ENCODE measurements around the gene ACO2.

Gene ACO2

DNA sequence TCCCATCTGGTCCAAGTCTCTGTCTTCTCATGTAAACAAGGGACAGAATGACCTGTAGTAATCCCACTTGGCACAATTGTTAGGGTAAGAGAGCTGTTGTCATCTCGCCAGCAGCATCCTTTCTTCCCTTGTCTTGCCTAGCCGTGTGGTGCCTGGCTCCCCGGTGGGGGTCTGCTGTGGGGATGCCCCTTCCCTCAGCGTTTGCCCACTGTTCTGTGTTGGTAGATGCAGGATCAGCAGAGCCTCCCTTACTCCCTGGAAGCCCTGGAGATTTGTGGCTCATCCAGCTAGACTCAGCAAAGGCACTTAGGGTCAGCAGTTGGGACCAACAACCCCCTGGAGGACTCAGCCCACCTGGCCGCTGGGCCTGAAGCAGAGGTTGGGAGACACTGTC, 13.0 kb downstream of the ACO2 start:
- Histone ChIP-seq H3K4me1 (ENCODE audit: control insufficient read depth in 1 of 2, insufficient read depth in 2 of 2, low read length in 2 of 2) (peaks cover 0 to 3% of the 10 kb centered on the region in 2 experiments), H3K14ac (ENCODE audit: low read length) (no peak overlapping the region), H3K9me3 (ENCODE audit: insufficient read depth, low read depth, low read length) (no peaks in the 10 kb centered on the region), H4K91ac (ENCODE audit: low read depth, low read length) (no peak overlapping the region), H3K4me2 (ENCODE audit: low read length) (no peak overlapping the region), H3K9ac (ENCODE audit: low read length) (no peak overlapping the region), H2BK12ac (ENCODE audit: low read length) (no peak overlapping the region), H4K12ac (ENCODE audit: low read depth, low read length) (no peak overlapping the region), H3K27me3 (ENCODE audit: insufficient read depth, low read length) (no peaks in the 10 kb centered on the region), H2BK5ac (ENCODE audit: low read depth, low read length, poor library complexity) (no peak overlapping the region), H2BK120ac (ENCODE audit: insufficient read depth, low read length, poor library complexity) (no peak overlapping the region), H3K36me3 (ENCODE audit: control insufficient read depth in 1 of 2, insufficient read depth in 2 of 2, low read length in 2 of 2) (peaks cover 0 to 3% of the 10 kb centered on the region in 2 experiments), H4K8ac (ENCODE audit: low read depth, low read length) (no peak overlapping the region), H2AK5ac (ENCODE audit: low read length) (no peak overlapping the region), H3K4ac (ENCODE audit: low read depth, low read length) (peak overlapping the region; percentile 49), H2AFZ (ENCODE audit: insufficient read depth, low read length, poor library complexity) (no peak overlapping the region), H3K4me3 (ENCODE audit: low read depth, low read length) (no peak overlapping the region), H3K18ac (ENCODE audit: low read length) (peak overlapping the region; percentile 18), H3K79me1 (ENCODE audit: low read length) (no peaks in the 10 kb centered on the region), H3K27ac (ENCODE audit: low read depth, low read length) (no peak overlapping the region), H3K23ac (ENCODE audit: low read length) (no peak overlapping the region), H3K79me2 (ENCODE audit: control insufficient read depth, insufficient read depth, low read length, poor library complexity) (no peaks in the 10 kb centered on the region)
- no CpG with 5 or more reads among the region's 5 CpGs for WGBS (ENCODE audit: extremely low coverage, insufficient coverage, insufficient read length)
- no peak for DNase-seq

DNA sequence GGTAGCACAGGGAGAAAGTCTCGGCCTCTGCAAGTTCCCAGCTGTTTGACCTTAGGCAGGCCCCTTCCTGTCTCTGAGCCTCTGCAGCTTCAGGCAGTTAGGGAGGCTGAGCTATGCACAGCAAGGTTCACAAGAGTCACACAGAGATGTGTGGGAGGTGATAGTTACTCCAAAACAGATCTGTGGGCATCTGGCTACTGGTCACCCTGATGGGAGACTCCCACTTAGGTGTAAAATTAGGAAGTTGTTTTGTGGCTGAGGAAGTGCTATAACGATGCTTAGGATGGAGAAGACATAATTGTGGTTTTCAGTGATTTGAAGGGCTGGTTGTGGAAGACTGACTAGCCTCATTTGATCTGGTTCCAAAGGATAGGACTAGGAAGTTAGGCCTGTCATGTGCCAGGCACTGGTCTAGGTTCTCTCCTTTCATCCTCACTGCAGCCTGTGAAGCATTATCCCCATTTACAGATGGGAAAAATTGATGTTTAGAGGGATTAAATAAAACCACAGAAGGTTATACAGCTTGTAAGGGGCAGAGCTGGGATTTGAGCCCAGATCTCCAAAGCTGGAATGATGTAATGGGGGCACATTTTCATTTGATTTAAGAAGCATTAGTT, 13.5 kb downstream of the ACO2 start:
- no CpG with 5 or more reads among the region's 2 CpGs for WGBS (ENCODE audit: extremely low coverage, insufficient coverage, insufficient read length)
- no peak for DNase-seq
- Histone ChIP-seq H2AFZ (ENCODE audit: insufficient read depth, low read length, poor library complexity) (no peak overlapping the region), H3K23ac (ENCODE audit: low read length) (no peak overlapping the region), H2BK5ac (ENCODE audit: low read depth, low read length, poor library complexity) (no peak overlapping the region), H2AK5ac (ENCODE audit: low read length) (no peak overlapping the region), H3K79me2 (ENCODE audit: control insufficient read depth, insufficient read depth, low read length, poor library complexity) (no peaks in the 10 kb centered on the region), H3K79me1 (ENCODE audit: low read length) (no peaks in the 10 kb centered on the region), H3K18ac (ENCODE audit: low read length) (peak overlapping the region; percentile 18), H4K12ac (ENCODE audit: low read depth, low read length) (no peak overlapping the region), H3K36me3 (ENCODE audit: control insufficient read depth in 1 of 2, insufficient read depth in 2 of 2, low read length in 2 of 2) (peaks cover 0 to 2% of the 10 kb centered on the region in 2 experiments), H2BK12ac (ENCODE audit: low read length) (no peak overlapping the region), H2BK120ac (ENCODE audit: insufficient read depth, low read length, poor library complexity) (no peak overlapping the region), H3K14ac (ENCODE audit: low read length) (no peak overlapping the region), H3K4me2 (ENCODE audit: low read length) (no peak overlapping the region), H3K27me3 (ENCODE audit: insufficient read depth, low read length) (no peaks in the 10 kb centered on the region), H4K91ac (ENCODE audit: low read depth, low read length) (no peak overlapping the region), H4K8ac (ENCODE audit: low read depth, low read length) (no peak overlapping the region), H3K4me3 (ENCODE audit: low read depth, low read length) (no peak overlapping the region), H3K9me3 (ENCODE audit: insufficient read depth, low read depth, low read length) (no peaks in the 10 kb centered on the region), H3K4ac (ENCODE audit: low read depth, low read length) (no peak overlapping the region), H3K4me1 (ENCODE audit: control insufficient read depth in 1 of 2, insufficient read depth in 2 of 2, low read length in 2 of 2) (peaks cover 0 to 3% of the 10 kb centered on the region in 2 experiments), H3K27ac (ENCODE audit: low read depth, low read length) (no peak overlapping the region), H3K9ac (ENCODE audit: low read length) (no peak overlapping the region)

DNA sequence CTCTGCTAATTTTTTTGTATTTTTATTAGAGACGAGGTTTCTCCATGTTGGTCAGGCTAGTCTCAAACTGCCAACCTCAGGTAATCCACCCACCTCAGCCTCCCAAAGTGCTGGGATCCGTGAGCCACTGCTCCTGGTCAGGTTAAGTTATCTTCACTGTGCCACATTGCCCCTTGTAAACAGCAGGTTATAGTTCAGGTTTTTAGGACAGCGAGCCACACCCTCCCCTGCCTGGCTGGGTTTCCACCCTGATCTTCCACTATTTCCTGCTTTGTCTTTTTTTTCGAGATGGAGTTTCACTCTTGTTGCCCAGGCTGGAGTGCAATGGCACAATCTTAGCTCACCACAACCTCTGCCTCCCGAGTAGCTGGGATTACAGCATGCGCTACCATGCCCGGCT, 16.1 kb downstream of the ACO2 start:
- Histone ChIP-seq H2AK5ac (ENCODE audit: low read length) (no peak overlapping the region), H3K4ac (ENCODE audit: low read depth, low read length) (no peak overlapping the region), H3K9me3 (ENCODE audit: insufficient read depth, low read depth, low read length) (no peaks in the 10 kb centered on the region), H4K8ac (ENCODE audit: low read depth, low read length) (no peak overlapping the region), H4K12ac (ENCODE audit: low read depth, low read length) (no peak overlapping the region), H4K91ac (ENCODE audit: low read depth, low read length) (no peak overlapping the region), H2BK5ac (ENCODE audit: low read depth, low read length, poor library complexity) (no peak overlapping the region), H3K79me1 (ENCODE audit: low read length) (no peaks in the 10 kb centered on the region), H3K9ac (ENCODE audit: low read length) (no peak overlapping the region), H3K27me3 (ENCODE audit: insufficient read depth, low read length) (no peaks in the 10 kb centered on the region), H3K36me3 (ENCODE audit: control insufficient read depth in 1 of 2, insufficient read depth in 2 of 2, low read length in 2 of 2) (no peaks in the 10 kb centered on the region), H3K14ac (ENCODE audit: low read length) (no peak overlapping the region), H2BK12ac (ENCODE audit: low read length) (no peak overlapping the region), H2AFZ (ENCODE audit: insufficient read depth, low read length, poor library complexity) (no peak overlapping the region), H3K18ac (ENCODE audit: low read length) (no peak overlapping the region), H3K4me3 (ENCODE audit: low read depth, low read length) (no peak overlapping the region), H3K23ac (ENCODE audit: low read length) (no peak overlapping the region), H2BK120ac (ENCODE audit: insufficient read depth, low read length, poor library complexity) (no peak overlapping the region), H3K79me2 (ENCODE audit: control insufficient read depth, insufficient read depth, low read length, poor library complexity) (no peaks in the 10 kb centered on the region), H3K4me1 (ENCODE audit: control insufficient read depth in 1 of 2, insufficient read depth in 2 of 2, low read length in 2 of 2) (peaks cover 0 to 3% of the 10 kb centered on the region in 2 experiments), H3K27ac (ENCODE audit: low read depth, low read length) (no peak overlapping the region), H3K4me2 (ENCODE audit: low read length) (no peak overlapping the region)
- no peak for DNase-seq
- no CpG with 5 or more reads among the region's 7 CpGs for WGBS (ENCODE audit: extremely low coverage, insufficient coverage, insufficient read length)

DNA sequence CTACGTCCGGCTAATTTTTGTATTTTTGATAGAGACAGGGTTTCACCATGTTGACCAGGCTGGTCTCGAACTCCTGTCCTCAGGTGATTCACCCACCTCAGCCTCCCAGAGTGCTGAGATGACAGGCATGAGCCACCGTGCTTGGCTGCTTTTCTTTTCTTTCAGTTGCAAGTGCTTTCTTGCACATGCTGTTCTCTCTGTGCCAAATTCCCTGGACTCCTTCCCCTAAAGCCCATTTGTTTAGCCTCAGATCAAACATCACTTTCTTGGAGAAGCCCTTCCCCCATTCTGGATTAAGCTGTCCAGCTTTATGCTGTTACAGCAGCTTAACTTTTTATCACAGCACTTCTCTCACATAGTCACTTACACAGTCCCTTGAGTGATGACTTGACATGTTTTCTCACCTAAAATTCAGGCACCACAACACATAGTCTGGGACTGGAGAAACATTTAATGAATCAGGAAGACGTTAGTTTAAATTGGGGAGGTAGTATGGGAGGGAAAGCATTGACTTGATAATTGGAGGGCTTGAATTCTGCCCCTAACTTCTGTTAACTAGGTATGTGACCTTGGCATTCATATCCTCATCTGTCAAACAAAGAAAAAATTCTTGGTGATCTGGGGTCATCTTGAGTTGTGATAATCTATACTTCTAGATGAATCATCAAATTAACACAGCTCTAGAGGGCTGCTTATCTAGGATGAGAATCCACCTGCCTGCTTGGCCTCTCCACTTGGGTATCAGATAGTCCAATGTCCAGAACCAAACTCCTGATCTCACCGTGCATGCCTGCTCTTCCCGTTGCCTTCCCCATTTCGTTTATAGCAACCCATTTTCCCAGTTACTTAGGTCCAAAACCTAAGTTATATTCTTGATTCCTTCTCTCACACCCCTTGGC, 18.4 kb downstream of the ACO2 start:
- H3K4ac ChIP-seq (ENCODE audit: low read depth, low read length): no peak overlapping the region
- no peak overlapping the region for H3K18ac ChIP-seq (ENCODE audit: low read length)
- peaks cover 2 to 3% of the 10 kb centered on the region in 2 experiments for H3K4me1 ChIP-seq (ENCODE audit: control insufficient read depth in 1 of 2, insufficient read depth in 2 of 2, low read length in 2 of 2)
- no peak overlapping the region for H2AK5ac ChIP-seq (ENCODE audit: low read length)
- no peaks in the 10 kb centered on the region for H3K9me3 ChIP-seq (ENCODE audit: insufficient read depth, low read depth, low read length)
- no peak overlapping the region for H4K12ac ChIP-seq (ENCODE audit: low read depth, low read length)
- H2BK5ac ChIP-seq (ENCODE audit: low read depth, low read length, poor library complexity): no peak overlapping the region
- H3K4me2 ChIP-seq (ENCODE audit: low read length): no peak overlapping the region
- H2BK120ac ChIP-seq (ENCODE audit: insufficient read depth, low read length, poor library complexity): no peak overlapping the region
- no peak for DNase-seq
- no peak overlapping the region for H4K8ac ChIP-seq (ENCODE audit: low read depth, low read length)
- no peaks in the 10 kb centered on the region for H3K36me3 ChIP-seq (ENCODE audit: control insufficient read depth in 1 of 2, insufficient read depth in 2 of 2, low read length in 2 of 2)
- H3K79me1 ChIP-seq (ENCODE audit: low read length): no peaks in the 10 kb centered on the region
- no peak overlapping the region for H2BK12ac ChIP-seq (ENCODE audit: low read length)
- H3K23ac ChIP-seq (ENCODE audit: low read length): no peak overlapping the region
- H3K14ac ChIP-seq (ENCODE audit: low read length): no peak overlapping the region
- no peak overlapping the region for H3K4me3 ChIP-seq (ENCODE audit: low read depth, low read length)
- H4K91ac ChIP-seq (ENCODE audit: low read depth, low read length): no peak overlapping the region
- no peak overlapping the region for H3K27ac ChIP-seq (ENCODE audit: low read depth, low read length)
- H2AFZ ChIP-seq (ENCODE audit: insufficient read depth, low read length, poor library complexity): no peak overlapping the region
- no peak overlapping the region for H3K9ac ChIP-seq (ENCODE audit: low read length)
- WGBS (ENCODE audit: extremely low coverage, insufficient coverage, insufficient read length): 100% methylated on average over 1 of the region's 8 CpGs
- H3K27me3 ChIP-seq (ENCODE audit: insufficient read depth, low read length): no peaks in the 10 kb centered on the region
- no peaks in the 10 kb centered on the region for H3K79me2 ChIP-seq (ENCODE audit: control insufficient read depth, insufficient read depth, low read length, poor library complexity)

Measured in trophoblast cell (in vitro differentiated cells and primary cell).